GM10847 (cell line): ENCODE results near the gene ZNF670.

Experiments
- POLR2A ChIP-seq: IDR thresholded peaks from 2 replicates; pipeline ENCODE4 v1.6.1; 2011; ENCODE audit not compliant: insufficient read length; ENCODE audit errors: extremely low read depth

The ZNF670 gene

DNA sequence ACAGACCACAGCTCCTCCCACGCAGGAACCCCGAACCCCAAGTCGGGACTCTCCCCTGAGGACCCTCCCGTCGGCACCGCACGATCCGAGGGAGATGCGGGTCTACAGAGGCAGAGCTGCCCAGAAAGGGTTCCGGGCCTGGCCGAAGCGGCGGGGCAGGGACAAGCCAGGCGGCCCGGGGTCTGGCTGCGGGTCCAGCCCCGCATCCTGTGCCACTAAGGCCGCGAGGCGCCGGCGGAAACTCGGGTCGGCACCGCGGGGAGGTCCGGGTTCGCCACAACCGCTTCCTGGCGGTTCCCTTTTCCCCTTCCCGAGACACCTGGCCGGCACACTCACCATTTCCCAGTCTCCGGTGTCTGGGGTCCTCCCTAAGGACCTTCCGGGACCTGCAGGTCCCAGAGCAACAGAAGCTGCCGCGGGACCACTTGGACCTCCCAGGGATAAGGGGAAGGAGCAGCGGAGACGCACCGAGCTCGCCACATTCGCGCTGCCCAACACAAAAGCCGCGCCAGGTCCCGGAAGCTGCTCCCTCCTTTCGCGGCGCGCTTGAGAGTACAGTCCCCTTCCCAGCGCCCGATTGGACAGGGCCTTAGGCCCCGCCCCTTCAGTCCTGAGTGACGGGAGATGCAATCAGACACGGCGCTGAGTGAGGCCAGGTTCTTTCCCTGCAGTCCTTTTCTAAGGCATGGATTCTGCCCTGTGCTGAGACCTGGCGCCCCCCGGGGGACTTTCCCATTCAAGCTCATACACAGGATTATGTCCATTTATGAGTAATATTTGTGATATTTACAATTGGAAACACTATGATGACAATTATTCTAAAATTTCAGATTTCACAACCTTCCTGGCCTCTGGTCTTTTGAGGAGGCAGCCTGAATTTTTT lies at the start of gene ZNF670:
Gene ZNF670, minus strand, starts transcription at position 554 of the 883 bp plus-strand sequence. Its CDS starts 215 bp downstream, at position 339.
- peak; percentile 61 for TF ChIP-seq POLR2A

DNA sequence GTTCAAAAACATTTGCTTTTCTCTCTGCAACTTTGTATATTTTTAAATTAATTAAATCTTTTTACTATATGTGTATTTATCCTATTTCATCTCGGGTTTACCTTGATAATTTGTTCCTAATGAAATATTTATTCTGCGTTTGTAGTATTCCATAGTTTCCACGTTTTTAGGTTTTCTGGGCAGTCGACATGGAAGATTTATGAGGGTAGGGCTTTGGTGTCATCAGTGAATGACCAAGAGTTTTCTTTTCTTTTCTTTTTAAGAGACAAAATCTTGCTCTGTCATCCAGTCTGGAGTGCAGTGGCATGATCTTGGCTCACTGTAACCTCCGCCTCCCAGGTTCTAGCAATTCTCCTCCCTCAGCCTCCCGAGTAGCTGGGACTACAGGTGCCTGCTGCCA lies 42.8 kb upstream of the ZNF670 start:
- TF ChIP-seq POLR2A: no peak

DNA sequence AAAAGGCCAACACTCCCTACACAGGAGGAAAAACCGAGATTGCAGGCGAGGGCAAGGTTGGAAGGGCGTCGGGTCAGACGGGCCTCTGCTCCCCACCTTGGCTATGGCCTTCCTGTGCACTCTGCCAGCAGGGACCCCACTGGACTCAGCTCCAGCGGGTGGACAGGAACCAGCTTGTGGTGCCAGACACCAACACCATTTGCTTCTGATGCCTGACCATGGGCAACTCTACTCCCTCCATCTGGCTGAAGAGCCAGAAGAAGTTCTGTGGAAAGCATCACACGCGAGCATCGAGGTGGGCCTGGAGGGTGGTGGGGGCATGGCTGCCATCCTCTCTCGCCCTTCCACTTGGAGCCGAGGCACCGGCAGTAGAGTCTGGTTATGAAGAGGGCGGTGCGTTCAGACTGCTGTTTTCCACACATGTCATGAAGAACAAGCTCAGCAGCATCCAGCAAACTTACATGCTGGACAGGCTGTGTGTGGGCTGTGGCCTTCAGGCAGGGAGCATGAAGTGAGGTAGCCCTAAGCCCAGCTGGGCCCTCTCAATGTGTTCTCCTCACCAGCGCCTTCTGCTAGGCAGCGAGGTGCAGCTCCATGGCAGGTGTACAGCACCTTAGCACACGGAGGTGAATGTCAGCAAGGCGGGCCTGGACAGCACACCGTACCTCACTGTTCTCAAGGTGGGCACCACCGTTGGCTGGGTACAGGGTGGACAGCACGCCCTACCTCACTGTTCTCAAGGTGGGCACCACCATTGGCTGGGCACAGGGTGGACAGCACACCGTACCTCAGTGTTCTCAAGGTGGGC lies 41.2 kb upstream of the ZNF670 start:
- no peak for TF ChIP-seq POLR2A

DNA sequence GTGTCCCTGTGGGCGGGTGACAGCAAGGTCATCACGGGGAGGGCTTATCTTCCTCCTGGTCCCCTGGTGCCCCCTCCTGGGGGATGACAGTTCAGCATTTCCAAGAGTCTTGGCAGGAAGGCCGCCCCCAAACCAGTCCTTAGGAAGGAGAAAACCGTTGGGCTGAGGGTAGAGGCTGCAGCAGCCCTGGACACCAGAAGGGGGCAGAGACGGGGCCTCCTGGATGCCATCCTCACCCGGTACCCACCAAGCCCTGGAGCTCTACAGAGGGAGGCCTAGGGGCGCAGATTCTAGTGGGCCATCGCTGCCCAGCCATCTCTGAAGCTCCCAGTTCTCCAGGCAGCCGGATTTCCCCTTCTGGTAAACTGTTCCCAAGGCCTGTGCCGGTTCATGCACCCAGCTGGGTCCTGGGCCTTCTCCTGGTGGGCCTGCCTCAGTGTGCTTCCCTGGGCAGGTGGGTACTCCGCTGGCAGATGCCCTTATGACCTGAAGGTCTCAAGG lies 40.4 kb upstream of the ZNF670 start:
- TF ChIP-seq POLR2A: no peak

DNA sequence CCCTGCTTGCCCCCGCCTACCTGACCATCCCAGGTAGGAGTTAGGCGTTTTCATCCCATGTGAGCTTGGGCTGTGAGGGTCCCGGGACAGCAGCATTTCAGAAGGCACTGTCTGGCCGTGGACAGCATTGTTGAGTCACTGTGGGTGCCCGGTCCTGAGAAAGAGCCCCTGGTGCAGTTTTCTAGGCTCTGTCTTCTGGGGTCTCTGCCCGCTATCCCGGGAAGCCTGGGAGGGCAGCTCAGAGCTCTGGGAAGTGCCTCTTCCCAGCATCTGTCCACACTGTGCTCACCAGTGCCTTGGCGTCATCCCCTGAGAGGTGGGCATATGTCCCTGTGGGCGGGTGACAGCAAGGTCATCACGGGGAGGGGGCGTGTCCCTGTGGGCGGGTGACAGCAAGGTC lies 36.9 kb upstream of the ZNF670 start:
- no peak for TF ChIP-seq POLR2A

DNA sequence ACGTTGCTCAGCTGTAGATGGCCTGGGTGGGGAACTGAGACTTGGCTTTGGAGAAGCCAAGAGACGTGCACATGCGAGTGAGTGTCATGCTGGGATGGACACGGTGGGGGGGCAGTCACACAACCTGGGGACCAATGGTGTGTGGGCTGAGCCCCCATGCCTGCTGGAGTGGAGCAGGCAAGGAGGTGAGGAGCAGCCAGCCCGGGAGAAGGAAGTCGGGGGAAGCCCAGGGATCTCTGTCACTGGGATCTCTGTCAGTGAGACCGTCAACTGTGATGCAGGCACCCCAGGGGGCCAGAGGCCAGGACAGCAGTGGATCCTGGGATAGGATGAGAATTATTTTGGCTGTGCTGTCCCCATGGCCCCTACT lies 36.5 kb upstream of the ZNF670 start:
- TF ChIP-seq POLR2A: no peak

DNA sequence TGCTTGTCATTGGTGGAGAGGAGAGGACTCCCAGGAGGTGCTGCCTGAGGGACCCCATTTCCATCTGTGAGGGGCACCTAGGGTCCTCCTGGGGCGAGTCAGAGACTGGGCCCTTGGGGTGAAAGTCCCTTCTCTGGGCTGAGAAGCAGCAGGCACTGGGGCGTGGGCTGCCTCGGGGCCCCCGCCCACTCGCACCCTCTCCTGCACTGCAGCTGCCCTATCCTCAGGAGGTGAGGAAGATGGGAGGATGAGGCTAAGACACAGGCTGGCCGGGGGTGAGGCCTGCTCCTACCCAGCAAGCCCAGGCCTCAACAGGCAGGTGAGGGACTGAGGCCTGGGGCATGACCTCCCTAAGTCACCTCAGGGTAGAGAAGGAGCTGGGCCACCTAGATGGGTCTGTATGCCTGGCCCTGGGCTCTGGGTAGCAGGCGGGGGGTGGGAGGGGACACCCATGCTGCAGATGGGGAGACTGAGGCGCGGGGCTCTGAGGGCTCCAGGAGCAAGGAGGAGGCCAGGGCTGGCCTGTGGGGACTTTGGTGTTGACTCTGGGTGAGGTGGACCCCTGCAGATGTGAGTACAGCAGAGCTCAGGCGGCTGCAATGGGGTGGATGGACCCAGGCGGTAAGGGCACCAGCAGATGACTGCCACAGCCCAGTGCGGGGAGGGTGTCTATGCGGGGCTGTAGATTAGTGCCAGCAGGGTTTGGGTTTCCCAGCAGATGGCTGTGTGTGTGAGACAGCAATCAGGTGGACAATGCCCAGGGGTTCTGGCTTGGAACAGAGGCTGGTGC lies 35.9 kb upstream of the ZNF670 start:
- TF ChIP-seq POLR2A: no peak

DNA sequence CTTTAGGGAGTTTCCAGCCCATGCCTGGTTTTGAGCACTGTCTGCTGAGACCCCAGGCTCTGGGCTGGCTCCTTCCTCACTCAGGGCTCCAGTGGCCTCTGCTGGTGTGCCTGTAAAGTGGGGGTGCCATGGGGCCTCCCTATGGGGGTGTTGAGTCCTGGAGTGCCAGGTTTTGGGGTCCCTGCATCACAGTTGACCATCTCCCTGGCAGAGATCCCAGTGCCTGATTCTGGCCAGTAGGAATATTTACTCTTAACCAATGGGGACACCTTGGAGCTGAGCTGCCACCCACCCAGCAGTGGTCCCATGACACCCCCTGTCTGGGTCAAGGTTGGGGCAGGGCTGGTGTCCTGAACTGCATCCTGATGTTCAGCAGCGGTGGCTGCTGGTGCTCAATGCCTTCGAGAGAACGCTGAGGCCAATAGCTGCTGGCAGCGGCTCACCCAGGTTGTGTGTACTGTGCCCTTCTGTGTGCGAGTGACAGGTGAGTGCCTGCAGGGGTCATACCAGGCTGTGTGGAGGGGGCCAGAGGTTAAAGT lies 35.2 kb upstream of the ZNF670 start:
- no peak for TF ChIP-seq POLR2A

DNA sequence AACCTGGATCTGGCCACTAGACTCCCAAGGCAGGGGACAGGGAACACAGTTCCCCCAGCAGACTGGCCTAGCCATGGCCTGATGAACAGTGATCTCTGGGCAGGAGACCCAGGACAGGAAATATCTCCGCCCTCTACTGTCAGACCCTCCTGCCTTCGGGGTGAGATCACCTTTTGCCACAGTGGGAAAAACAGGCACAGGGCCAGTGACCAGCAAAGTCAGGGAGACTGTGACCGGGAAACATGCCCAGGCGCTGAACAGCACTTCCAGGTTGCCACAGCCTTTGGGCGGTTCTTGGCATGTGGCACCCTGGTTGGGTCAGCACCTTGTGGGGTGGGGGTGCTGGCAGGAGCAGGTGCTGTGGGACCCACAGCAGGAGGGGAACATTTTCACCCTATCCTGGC lies 34.5 kb upstream of the ZNF670 start:
- no peak for TF ChIP-seq POLR2A

DNA sequence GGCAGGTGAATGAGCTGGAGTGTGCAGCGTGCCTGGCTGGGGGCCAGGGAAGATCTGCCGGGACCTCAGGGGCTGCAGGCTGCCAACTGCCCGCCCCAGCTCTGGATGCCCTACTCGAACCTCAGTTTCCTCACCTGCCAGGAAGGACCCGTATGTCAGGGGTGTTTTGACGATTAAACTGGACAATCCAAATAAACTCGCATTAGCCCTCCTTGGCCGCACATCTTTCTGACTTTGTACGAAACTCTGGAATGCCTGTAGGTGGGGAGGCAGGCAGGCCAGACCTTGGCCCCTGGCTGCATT lies 33.8 kb upstream of the ZNF670 start:
- TF ChIP-seq POLR2A: no peak

DNA sequence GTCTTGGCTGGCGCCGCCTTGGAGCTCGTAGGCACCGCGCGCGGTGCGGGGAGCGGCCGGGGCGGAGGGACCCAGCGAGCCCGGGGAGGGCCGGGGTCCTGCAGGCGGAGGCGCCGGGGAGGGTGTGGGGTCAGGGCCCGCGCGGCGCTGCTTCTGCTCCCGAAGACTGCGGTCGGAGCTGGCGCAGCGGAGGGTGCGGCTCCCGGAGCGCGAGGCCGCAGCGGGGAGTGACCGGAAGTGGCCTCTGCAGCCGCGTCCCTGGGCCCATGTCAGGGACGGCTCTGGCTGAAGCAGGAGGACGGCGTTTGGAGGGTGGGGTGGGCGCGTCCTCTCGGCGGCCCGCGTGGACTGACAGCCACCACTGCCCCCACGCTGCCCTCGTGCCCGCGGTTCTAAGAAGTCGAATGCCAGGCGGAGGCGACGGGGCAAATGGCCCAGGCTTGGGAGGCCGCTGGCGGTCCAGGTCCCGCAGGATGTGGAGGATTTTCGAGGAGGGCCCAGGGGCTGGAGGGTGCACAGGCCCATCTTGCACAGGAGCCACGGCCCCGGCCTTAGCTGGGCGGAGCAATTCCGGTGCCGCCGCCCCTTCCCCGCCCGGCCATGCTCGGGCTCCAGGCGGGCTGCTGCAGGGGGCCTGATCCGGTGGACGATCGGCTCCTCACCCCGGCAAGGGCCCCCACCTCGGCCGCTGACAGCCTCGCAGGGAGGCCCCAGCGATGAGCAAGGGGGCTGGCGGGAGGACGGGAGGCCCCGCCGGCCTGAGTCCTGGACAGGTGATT lies 33.3 kb upstream of the ZNF670 start:
- no peak for TF ChIP-seq POLR2A

DNA sequence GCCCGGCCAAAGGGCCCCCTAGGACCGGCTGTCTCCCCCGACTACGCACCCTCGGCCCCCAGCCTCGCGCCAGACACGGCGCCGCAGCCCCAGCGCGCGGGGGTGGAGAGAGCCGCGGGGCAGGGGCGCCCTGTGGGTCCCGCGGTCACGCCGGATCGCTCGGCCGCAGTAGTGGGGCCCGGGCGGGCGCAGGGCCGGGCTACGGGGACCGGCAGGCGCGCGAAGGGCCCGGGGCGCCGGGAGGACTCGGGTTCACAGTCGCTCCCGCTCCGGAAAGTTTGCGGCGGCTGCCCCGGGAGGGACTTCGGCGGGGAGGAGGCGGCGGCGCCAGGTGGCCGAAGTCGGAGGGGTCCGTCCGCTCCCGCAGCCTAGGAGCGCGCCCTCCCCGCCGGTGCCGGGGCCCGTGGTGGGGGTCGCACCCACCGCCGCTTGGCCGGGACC lies 32.7 kb upstream of the ZNF670 start:
- TF ChIP-seq POLR2A: no peak

DNA sequence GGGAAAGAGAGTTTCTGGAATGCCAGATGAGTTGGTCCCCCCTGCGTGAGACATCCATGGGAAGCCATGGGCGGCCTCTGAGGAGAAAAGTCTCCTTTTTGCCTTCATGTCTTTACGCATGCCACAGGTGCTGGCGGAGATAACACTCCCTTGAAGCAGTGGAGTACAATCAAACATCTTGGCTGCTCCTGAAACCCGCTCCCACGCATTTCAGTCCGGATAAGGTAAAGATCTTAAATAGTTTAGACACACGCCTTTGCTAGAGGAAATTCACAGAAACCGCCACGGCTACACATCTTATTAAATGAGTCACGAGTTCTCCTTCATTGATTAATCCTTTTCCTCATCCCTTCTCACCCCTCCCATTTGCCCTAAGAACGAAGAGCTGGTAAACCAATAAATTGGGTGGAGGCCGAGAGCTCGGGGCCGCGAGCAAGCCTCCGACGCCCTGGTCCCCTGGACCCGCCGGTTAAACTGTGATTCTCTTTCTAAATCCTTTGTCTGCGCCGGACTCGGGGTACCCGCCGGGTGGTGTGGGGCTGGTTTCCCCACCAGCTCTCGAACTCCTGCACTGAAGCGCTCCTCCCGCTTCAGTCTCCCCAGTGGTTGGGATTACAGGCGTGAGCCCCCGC lies 32.1 kb upstream of the ZNF670 start:
- TF ChIP-seq POLR2A: no peak

DNA sequence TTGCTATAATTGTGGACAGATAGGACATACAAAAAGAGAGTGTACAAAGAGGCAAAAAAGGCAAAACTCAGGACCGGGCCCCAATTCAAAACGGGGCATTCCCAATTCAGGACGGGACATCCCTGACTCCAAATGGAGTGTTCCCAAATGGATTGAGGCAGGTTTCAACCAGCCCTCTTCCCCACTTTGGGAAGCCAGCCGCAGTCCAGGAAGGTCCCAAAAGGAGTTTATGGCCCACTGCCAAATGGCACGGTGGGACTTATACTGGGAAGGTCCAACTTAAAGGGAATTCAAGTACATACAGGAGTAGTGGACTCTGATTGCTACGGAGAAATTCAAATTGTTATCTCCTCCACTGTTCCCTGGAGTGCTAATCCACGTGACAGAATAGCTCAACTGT lies 29.1 kb upstream of the ZNF670 start:
- TF ChIP-seq POLR2A: no peak
